CD4-positive, alpha-beta T cell treated with Interleukin-10 for 1 hour (primary cell): ENCODE results near the gene PORCN.

Experiments used
- DNase-seq: peaks from one replicate; pipeline ENCODE4 v3.0.0-alpha.2; 2020

The PORCN gene

GRCh38 chrX:48477960-48478755 is 30.6 kb upstream of the PORCN start:
- DNase-seq: no peak

GRCh38 chrX:48478806-48479205 is 30.0 kb upstream of the PORCN start:
- no peak for DNase-seq

DNA sequence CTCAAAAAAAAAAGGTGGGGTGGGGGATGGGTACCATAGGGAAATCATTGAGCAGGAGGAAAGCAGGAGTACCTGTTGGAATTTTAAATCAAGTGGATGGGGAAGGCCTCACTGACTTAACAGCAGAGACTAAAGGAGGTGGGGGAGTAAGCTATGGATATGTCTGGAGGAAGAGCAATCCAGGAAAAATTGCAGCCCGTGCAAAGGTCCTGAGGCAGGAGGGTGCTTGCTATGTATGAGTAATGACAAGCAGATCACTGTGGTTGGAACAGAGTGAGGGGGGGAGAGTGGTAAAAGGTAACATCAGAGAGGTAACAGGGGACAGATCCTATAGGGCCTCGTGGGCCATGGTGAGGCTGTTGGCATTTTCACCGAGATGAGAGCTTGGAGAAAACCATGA is 28.6 kb upstream of the PORCN start:
- no peak for DNase-seq

- DNase-seq: no peak
Observed at GRCh38 chrX:48480583-48480982, 28.2 kb upstream of the PORCN start.

DNA sequence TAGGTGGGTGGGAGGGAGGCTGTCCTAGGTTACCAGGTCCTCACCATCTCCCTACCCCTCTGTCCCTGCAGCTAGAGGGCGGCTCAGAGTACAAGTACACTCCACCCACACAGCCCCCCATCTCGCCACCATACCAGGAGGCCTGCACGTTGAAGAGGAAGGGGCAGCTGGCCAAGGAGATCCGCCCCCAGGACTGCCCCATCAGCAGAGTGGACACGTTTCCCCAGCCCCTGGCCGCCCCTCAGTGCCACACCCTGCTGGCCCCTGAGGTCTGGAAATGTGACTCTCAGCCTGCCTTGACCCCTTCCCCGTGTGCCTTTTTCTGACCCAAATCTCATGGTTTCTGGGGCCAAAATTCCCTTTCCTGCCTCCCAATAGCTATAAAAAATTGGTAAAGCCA is 26.3 kb upstream of the PORCN start:
- no peak for DNase-seq

GRCh38 chrX:48487362-48487798 is 21.4 kb upstream of the PORCN start:
- DNase-seq: no peak

- no peak for DNase-seq
Observed at GRCh38 chrX:48488034-48488433, 20.8 kb upstream of the PORCN start.

GRCh38 chrX:48489296-48489695 is 19.5 kb upstream of the PORCN start:
- no peak for DNase-seq

- no peak for DNase-seq
Observed at GRCh38 chrX:48489892-48490291, 18.9 kb upstream of the PORCN start.

- DNase-seq: no peak
Observed at GRCh38 chrX:48490661-48491060, 18.1 kb upstream of the PORCN start.

DNA sequence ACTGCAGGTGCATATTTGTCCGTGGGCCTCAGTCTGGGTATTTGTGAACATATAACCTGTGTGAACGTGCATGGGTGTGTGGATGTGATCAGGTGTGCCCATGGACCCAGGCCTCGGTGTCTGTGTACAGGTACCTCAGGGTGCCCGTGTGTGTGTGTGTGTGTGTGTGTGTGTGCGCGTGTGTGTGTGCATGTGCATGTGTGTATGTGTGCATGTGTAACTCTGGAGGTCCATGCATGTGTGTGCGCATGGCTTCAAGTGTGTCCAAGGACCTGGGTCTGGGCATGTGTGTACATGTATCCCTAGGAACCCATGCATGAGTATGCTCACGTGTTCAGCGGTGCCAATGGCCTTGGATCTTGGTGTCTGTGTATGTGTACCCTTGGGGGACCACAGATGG is 17.0 kb upstream of the PORCN start:
- DNase-seq: no peak

GRCh38 chrX:48492293-48492910 is 16.4 kb upstream of the PORCN start:
- DNase-seq: no peak

DNA sequence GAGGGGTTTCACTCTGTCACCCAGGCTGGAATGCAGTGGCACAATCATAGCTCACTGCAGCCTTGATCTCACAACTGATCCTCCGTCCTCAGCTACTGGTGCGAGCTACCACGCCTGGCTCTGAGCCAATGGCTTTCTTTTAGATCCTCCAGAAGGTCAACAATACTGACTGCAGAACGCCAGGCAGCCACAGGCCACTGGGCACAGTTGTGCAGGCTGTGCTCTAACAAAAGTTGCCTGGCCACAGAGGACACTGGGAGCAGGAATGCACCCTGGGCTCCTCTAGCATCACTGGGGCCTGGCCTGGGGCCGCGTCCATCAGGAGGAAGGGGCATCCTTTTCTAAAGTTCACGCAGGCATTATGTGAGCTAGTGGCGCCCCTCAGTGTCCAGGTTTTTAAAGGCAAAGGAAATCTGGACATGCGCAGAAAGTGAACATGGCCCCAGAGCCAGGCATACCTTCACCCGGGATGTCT is 14.9 kb upstream of the PORCN start:
- DNase-seq: no peak

DNA sequence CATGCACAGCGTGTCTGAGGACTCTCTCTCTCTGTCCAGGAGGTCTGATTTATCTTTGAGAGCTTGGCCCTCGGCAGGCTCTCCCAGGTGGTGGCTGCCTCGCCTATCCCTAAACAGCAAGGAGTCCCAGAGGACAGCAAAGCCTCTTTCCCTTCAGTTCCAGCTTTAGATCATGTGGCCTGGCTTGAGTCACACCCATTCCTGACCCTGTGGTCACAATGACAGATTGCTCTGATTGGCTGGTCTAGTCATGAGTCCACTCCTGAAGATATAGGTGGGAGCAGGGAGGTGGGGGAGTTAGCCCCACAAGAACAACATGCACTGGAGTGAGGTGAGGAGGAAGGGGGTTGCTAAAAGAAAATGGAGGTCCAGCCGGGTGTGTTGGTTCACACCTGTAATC is 12.1 kb upstream of the PORCN start:
- no peak for DNase-seq

DNA sequence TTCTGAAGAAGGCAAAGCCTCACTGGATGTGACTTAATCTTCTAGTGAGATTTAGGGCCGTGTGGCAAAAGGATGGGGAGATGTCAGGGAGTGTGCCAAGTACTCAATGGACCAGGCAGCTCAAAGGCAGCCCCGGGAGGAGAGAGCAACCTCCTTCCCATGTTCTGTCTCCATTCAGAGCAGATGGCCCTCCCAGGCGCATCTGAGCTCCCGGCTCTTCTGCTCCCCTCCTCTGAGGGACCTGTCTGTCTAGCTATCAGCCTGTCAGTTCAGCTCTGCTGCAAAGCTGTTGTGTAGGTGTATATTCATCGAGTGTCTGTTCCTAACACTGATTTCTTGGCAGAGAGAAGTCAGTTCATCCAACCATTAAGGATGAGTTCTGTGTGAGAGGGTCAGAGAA is 10.9 kb upstream of the PORCN start:
- no peak for DNase-seq

- no peak for DNase-seq
Observed at GRCh38 chrX:48498374-48498809, 10.4 kb upstream of the PORCN start.

GRCh38 chrX:48504261-48504660 is 4.5 kb upstream of the PORCN start:
- no peak for DNase-seq

DNA sequence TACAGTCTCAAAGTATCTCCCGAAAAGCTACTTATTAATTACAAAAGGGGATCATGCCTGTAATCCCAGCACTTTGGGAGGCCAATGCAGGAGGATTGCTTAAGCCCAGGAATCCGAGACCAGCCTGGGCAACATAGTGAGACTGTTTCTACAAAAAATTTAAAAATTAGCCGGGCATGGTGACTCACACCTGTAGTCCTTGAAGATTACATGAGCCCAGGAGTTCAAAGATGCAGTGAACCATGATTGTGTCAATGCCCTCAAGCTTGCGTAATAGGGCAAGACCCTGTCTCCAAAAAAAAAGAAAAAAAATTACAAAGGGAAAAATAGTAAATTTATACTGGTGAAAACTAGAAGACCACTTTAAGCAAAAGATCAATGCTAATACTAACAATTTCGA is 3.3 kb upstream of the PORCN start:
- no peak for DNase-seq

GRCh38 chrX:48507246-48507645 is 1.5 kb upstream of the PORCN start:
- no peak for DNase-seq

- no peak for DNase-seq
Observed at GRCh38 chrX:48509245-48509590, 426 bp downstream of the PORCN start.

- no peak for DNase-seq
Observed at GRCh38 chrX:48509619-48510018, 827 bp downstream of the PORCN start.

- no peak for DNase-seq
Observed at GRCh38 chrX:48511560-48511959, 2.8 kb downstream of the PORCN start.

DNA sequence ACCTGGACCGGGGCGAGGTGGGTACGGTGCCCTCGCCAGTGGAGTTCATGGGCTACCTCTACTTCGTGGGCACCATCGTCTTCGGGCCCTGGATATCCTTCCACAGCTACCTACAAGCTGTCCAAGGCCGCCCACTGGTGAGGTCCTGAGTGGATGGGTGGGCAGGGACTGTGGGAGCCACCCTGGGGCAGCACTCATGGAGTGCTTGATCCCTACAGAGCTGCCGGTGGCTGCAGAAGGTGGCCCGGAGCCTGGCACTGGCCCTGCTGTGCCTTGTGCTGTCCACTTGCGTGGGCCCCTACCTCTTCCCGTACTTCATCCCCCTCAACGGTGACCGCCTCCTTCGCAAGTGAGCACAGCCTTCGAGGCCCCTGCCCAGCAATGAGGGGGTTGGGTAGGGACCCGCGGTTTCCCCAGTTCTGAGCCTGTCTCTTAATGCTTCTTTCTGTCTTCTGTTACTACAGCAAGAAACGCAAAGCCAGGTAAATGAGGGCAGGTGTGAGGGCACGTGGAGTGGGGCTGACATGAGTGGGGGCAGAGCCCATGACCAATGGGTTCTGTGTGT is 3.7 kb downstream of the PORCN start:
- DNase-seq: no peak

GRCh38 chrX:48513670-48514069 is 4.9 kb downstream of the PORCN start:
- no peak for DNase-seq
